Ovary (tissue), 10 donors: ENCODE measurements around the gene CHCHD1. TPM values are rescaled to one million over a fixed set of nuclear protein-coding genes. Genes with fewer than 3 reads are reported as not detected.

Source experiments
- DNase-seq, 5 donors: peaks; one replicate each; pipeline ENCODE4 v3.0.0-alpha.2; 2019 to 2020
- H3K27ac ChIP-seq, 2 donors: fragments of 200-600 bp; one replicate each; pipeline versions ENCODE4 v1.5.1 to v1.8.0; 2019 to 2022
- H3K27me3 ChIP-seq: fragments of 200-600 bp; one replicate; pipeline ENCODE4 v1.8.0; 2022
- H3K36me3 ChIP-seq: fragments of 200-600 bp; sonication (generic); one replicate; pipeline ENCODE4 v1.5.1; 2019
- H3K4me1 ChIP-seq: one replicate; pipeline ENCODE4 v1.8.1; 2013; ENCODE audit warnings: mild to moderate bottlenecking, moderate library complexity; ENCODE audit not compliant: insufficient read depth
- H3K4me3 ChIP-seq: fragments of 200-600 bp; sonication (generic); one replicate; pipeline ENCODE4 v1.5.1; 2017
- H3K9me3 ChIP-seq, 2 donors: fragments of 200-600 bp in 1 of 2; sonication (generic) in 1 of 2; one replicate each; pipeline versions ENCODE4 v1.5.1 to v1.8.1; 2013 to 2019; ENCODE audit warnings: mild to moderate bottlenecking in 1 of 2, moderate library complexity in 1 of 2
- EP300 ChIP-seq: sonication (generic); formaldehyde crosslinking; IDR thresholded peaks from one replicate; pipeline ENCODE4 v1.6.1; 2017; ENCODE audit warnings: antibody characterized with exemption
- POLR2A ChIP-seq: fragments of 450-650 bp; IDR thresholded peaks from one replicate; pipeline ENCODE4 v1.6.1; 2017; ENCODE audit warnings: antibody characterized with exemption, mild to moderate bottlenecking, moderate library complexity
- WGBS, 3 donors: extraction: QIAGEN DNeasy Blood & Tissue Kit in 1 of 3; methylation state at CpG; one replicate each; pipeline versions ENCODE4 v1.1.5 to v1.1.7; 2013 to 2017; 5-methylcytosine and 5-hydroxymethylcytosine counted together
- intact Hi-C, 4 donors: fragments of 100-400 bp; cut with DNase I; formaldehyde crosslinking; loops; one replicate each; pipeline versions ENCODE4 v1.11.0 to v1.15.1; 2022 to 2023
- long read RNA-seq, 3 donors: library from polyadenylated mRNA in 2 of 3; unstranded in 2 of 3; transcript quantifications; one replicate each; pipeline ENCODE4 v2.0.0 and lab custom pipeline, GENCODE V29; 2021 to 2026
- polyA plus RNA-seq, 2 donors: library from polyadenylated mRNA; stranded (reverse); fragments of 200-250 nt in 1 of 2; fragments of 350-450 nt in 1 of 2; fragmentation: Illumina TruSeq in 1 of 2; extraction: RNeasy Lipid Tissue Mini Kit (QIAGEN cat#74804) in 1 of 2; gene quantifications; one replicate each; pipeline ENCODE4 v1.2.3, GENCODE V29; 2013 to 2014
- total RNA-seq, 7 donors: library from RNA; depleted of rRNA in 2 of 7; stranded (reverse); fragments of >200 nt in 2 of 7; fragmentation: NEBNext Ultra II Directional in 3 of 7; extraction: Animal tissue kit (Norgen Biotek cat#: 25700) in 3 of 7; gene quantifications; one replicate each; pipeline versions ENCODE4 v1.1.0 to v1.2.4, GENCODE V29; 2016 to 2023
- TF ChIP-seq, protein P1 (sequence below), 3 donors: fragments of 450-650 bp in 2 of 3; fragments of 200-600 bp in 1 of 3; IDR thresholded peaks; one replicate each; pipeline versions ENCODE4 v1.5.1 to v1.8.0; 2016 to 2022; ENCODE audit warnings: antibody characterized with exemption in 3 of 3, mild to moderate bottlenecking in 1 of 3
- donor health status: DM: no; HTN: no; CAD: no; lungs with moderate emphysema.
- donor health status: DM: no; HTN: no; CAD: no.
- donor health status: Bipolar disorder and iron deficiency.
- donor health status: DM: yes; HTN: yes; CAD: no.
- donor health status: DM: no; HTN: no; CAD: no.
- donor health status: DM: yes; HTN: yes; CAD: no.

CHCHD1 gene
- total RNA-seq (10 to 100 TPM; 12.5 to 33.4 (median 16.9) TPM), polyA plus RNA-seq (10 to 100 TPM; 26.3 to 30.6 TPM)
- long read RNA-seq, donor 1, partial matches to known transcripts: 0 of 3 reads
- long read RNA-seq, donor 1, other reads (novel, unspliced or antisense): 0 of 3 reads
- long read RNA-seq, donor 2, transcript CHCHD1-201 (3 exons, 835 nt): major isoform, 21 of 51 reads
- long read RNA-seq, donor 2, partial matches to known transcripts: 29 of 51 reads
- long read RNA-seq, donor 2, other reads (novel, unspliced or antisense): 0 of 51 reads
- long read RNA-seq, donor 3, transcript CHCHD1-201 (3 exons, 835 nt): major isoform, 16 of 17 reads
- long read RNA-seq, donor 3, partial matches to known transcripts: 0 of 17 reads
- long read RNA-seq, donor 3, other reads (novel, unspliced or antisense): 1 of 17 reads

DNA sequence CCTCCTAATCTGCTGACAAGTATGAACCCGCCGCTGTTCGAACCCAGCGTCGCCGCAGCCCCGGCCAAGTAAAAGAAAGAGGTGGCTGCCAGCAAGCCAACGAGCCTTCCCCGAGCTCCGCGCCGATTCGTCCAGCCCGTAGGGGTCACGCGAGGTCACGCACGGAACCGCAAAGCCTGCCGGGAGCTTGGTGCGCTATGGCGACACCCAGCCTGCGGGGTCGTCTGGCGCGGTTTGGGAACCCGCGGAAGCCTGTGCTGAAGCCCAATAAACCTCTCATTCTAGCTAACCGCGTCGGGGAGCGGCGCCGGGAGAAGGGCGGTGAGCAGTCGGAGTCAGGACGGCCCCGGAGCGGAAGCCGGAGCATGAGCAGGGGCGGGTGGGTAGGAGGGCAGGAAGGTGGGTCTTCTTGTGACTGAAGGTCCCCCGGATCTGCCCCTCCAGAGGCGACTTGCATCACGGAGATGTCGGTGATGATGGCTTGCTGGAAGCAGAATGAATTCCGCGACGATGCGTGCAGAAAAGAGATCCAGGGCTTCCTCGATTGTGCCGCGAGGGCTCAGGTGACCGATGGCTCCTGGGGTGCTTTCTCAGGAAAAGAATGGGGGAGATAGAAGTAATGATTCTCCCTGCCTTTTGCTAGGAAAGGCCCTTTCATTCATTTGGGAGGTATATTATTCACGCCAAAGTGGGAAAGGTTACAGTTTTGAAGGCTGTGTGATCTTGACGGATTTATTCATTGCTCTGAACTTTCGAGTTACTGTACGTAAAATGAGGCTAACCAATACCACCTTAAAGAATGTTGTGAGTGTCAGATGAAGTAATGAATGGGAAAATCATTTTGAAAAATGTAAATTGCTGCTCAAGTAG, at the start of gene CHCHD1:
Gene CHCHD1, plus strand, starts transcription at position 170 of the 870 bp plus-strand sequence. Its CDS starts 28 bp downstream, at position 198.
- DNase-seq: peak; percentile 92 to 96 (median 94)
- Histone ChIP-seq H3K27ac (peak within 1 kb of the TSS; percentile 64 to 91), H3K4me3 (peak within 1 kb of the TSS; percentile 78), H3K4me1 (peaks cover 11% of the 10 kb centered on the region), H3K9me3 (no peaks in the 10 kb centered on the region), H3K27me3 (no peaks in the 10 kb centered on the region), H3K36me3 (no peaks in the 10 kb centered on the region)
- WGBS, 3 donors: 0 to 1% (median 1%) methylated on average over 54 to 57 of the region's 57 CpGs
- TF ChIP-seq EP300: no peak
- TF ChIP-seq POLR2A: no peak
- TF ChIP-seq, protein P1, sequence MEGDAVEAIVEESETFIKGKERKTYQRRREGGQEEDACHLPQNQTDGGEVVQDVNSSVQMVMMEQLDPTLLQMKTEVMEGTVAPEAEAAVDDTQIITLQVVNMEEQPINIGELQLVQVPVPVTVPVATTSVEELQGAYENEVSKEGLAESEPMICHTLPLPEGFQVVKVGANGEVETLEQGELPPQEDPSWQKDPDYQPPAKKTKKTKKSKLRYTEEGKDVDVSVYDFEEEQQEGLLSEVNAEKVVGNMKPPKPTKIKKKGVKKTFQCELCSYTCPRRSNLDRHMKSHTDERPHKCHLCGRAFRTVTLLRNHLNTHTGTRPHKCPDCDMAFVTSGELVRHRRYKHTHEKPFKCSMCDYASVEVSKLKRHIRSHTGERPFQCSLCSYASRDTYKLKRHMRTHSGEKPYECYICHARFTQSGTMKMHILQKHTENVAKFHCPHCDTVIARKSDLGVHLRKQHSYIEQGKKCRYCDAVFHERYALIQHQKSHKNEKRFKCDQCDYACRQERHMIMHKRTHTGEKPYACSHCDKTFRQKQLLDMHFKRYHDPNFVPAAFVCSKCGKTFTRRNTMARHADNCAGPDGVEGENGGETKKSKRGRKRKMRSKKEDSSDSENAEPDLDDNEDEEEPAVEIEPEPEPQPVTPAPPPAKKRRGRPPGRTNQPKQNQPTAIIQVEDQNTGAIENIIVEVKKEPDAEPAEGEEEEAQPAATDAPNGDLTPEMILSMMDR (IDR thresholded peaks at IDR 0.05): no peak
- intact Hi-C loops: no loop called here

DNA sequence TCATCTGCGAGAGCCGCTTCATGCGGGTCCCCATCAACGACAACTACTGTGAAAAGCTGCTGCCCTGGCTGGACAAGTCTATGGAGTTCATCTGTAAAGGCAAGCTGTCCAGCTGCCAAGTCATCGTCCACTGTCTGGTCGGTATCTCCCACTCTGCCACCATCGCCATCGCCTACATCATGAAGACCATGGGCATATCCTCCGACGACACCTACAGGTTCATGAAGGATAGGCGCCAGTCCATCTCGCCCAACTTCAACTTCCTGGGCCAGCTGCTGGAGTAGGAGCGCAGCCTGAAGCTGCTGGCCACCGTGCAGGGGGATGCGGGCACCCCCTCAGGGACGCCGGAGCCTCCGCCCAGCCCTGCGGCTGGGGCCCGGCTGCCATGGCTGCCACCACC, 49.4 kb upstream of the CHCHD1 start:
- Histone ChIP-seq H3K4me3 (no peak overlapping the region), H3K9me3 (no peaks in the 10 kb centered on the region), H3K4me1 (peaks cover 9% of the 10 kb centered on the region), H3K27me3 (no peaks in the 10 kb centered on the region), H3K36me3 (no peaks in the 10 kb centered on the region), H3K27ac (no peak overlapping the region)
- DNase-seq: peak in 2 of 5 donors; percentile 9 to 41
- WGBS, 3 donors: 94 to 95% (median 95%) methylated on average over 17 to 20 of the region's 20 CpGs
- intact Hi-C loops: no loop called here
- TF ChIP-seq, protein P1 (IDR thresholded peaks at IDR 0.05): no peak
- no peak for TF ChIP-seq POLR2A
- no peak for TF ChIP-seq EP300

DNA sequence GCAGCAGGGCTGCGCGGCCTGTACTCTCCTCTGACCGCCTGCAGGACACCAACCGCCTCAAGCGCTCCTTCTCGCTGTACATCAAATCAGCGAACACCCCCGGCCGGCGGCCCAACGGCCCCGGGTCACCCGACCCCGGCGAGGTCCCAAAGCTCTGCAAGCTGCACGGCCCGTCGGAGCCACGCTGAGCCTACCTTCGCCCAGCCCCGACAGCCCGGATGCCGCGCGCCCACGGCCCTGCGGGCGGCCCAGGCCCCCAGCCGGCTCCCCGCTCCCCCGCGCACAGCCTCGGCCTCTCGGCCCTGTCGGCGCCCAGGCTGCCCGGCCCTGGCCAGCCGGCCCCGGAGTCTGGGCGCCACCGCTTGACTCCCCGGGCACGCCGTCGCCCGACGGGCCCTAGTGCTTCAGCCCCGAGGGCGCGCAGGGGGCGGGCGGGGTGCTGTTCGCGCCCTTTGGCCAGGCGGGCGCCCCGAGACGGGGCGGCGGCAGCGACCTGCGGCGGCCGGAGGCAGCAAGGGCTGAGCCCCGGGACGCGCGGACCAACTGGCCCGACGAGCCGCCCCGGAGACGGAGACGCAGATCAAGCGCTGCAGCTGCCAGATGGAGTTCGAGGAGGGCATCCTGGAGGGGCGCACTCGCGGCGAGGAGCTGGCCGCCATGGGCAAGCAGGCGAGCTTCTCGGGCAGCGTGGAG, 48.8 kb upstream of the CHCHD1 start:
- Histone ChIP-seq H3K9me3 (no peaks in the 10 kb centered on the region), H3K4me3 (no peak overlapping the region), H3K27me3 (no peaks in the 10 kb centered on the region), H3K27ac (no peak overlapping the region), H3K4me1 (peaks cover 9% of the 10 kb centered on the region), H3K36me3 (no peaks in the 10 kb centered on the region)
- WGBS, 3 donors: 63 to 68% (median 64%) methylated on average over 59 to 84 of the region's 84 CpGs
- TF ChIP-seq, protein P1 (IDR thresholded peaks at IDR 0.05): no peak
- TF ChIP-seq EP300 (no peak), POLR2A (no peak)
- intact Hi-C loops: no loop called here
- peak in 2 of 5 donors; percentile 29 to 41 for DNase-seq

DNA sequence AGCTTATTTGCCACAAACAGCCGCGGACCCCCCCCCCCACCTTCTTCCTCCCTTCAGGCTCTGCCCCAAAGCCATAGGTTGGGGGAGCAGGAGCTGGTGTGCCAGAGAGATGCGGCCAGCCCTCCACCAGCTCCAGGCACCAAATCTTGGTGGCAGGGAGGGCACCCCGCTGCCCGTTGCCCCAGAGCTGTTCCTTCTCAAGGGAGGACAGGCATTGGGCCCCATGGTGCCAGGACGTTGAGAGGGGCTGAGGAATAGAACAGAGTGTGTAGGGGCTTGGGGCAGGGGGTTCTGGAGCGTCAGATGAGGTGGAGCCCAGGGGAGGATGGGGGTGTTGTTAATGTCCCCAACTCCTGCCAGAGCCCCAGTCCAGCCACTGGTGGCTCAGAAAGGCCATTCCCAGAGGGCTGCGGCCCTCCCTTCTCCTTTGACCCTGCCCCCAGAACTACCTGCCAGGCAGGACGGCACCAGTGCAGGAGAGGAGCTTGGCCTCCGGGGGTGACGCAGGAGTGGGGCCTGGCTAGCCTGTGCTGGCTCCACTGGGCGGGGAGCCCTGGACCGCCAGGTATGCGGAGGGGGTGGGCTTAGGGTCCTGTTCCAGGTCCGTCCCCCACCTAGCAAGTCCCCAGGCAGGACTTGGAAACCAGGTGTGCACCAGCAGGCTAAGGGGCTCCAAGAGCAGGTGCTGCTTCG, 47.7 kb upstream of the CHCHD1 start:
- H3K4me1 ChIP-seq: peaks cover 9% of the 10 kb centered on the region
- H3K9me3 ChIP-seq: no peaks in the 10 kb centered on the region
- DNase-seq: no peak
- no peak overlapping the region for H3K4me3 ChIP-seq
- H3K36me3 ChIP-seq: no peaks in the 10 kb centered on the region
- 80 to 87% (median 85%) methylated on average over 13 to 16 of the region's 16 CpGs for WGBS, 3 donors
- no peak overlapping the region for H3K27ac ChIP-seq
- intact Hi-C loops: no loop called here
- H3K27me3 ChIP-seq: no peaks in the 10 kb centered on the region
- TF ChIP-seq, protein P1 (IDR thresholded peaks at IDR 0.05): no peak
- no peak for TF ChIP-seq EP300
- no peak for TF ChIP-seq POLR2A
